Measurements from ENCODE around the gene POLR1E.

POLR1E gene

DNA sequence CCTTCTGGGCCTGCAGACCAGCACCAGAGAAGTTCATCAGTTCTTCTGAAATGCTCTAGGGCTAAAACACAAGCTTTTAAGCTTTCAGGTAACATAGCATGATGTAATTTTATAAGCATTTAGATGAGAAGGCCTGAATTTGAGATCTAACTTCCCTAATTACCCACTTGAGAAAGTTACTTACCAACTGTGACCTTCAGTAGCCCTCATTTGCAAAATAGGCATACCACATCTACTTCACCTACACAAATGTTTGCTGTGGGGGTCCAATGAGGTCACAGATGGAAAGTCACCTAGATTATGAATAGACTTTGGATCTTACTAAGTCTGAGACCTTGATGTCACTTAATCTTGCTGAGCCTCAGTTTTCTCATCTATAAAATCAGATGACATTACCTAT lies 53.9 kb downstream of the POLR1E start:
- no peak overlapping the region for H3K4me3 ChIP-seq (ENCODE audit: low read depth, low read length)
- in situ Hi-C loops (cut with HindIII; ENCODE audit: low sequenced_read_pairs), result no loop called here
- TF ChIP-seq CTCF (IDR thresholded peaks at IDR 0.05; ENCODE audit: low read depth, low read length, missing control alignments), result no peak
- no peak for DNase-seq (ENCODE audit: low read depth)

GRCh38 chr9:37540634-37541033 lies 54.9 kb downstream of the POLR1E start:
- DNase-seq (ENCODE audit: low read depth), result no peak
- no peak for TF ChIP-seq CTCF (IDR thresholded peaks at IDR 0.05; ENCODE audit: low read depth, low read length, missing control alignments)
- in situ Hi-C loops (cut with HindIII; ENCODE audit: low sequenced_read_pairs), result no loop called here
- H3K4me3 ChIP-seq (ENCODE audit: low read depth, low read length), result no peak overlapping the region

DNA sequence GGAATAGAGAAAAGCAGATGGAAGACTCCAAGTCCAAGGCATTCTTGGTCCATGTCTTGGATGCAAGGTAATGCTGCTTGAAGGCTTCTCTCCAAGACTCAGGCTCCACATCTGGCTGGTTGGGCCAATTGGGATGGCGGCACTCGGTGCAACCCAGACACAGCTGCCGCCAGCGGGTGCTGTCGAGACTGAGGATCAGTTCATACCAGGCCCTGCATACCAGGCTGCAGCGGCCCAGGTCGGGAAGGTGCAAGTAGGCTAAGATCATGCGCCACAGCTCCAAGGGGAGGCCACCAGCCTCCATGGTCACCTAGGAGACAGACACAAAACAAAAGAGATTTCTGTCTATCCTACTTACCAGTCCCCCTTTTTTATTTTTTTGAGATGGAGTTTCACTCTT lies 55.7 kb downstream of the POLR1E start:
- in situ Hi-C loops (cut with HindIII; ENCODE audit: low sequenced_read_pairs), result no loop called here
- TF ChIP-seq CTCF (IDR thresholded peaks at IDR 0.05; ENCODE audit: low read depth, low read length, missing control alignments), result no peak

GRCh38 chr9:37542488-37542887 lies 56.7 kb downstream of the POLR1E start:
- H3K4me3 ChIP-seq (ENCODE audit: low read depth, low read length), result no peak overlapping the region
- no peak for TF ChIP-seq CTCF (IDR thresholded peaks at IDR 0.05; ENCODE audit: low read depth, low read length, missing control alignments)
- DNase-seq (ENCODE audit: low read depth), result no peak
- in situ Hi-C loops (cut with HindIII; ENCODE audit: low sequenced_read_pairs), result no loop called here

More for the DNA sequence above, 55.7 kb downstream of the POLR1E start:
- DNase-seq (ENCODE audit: low read depth), result no peak
- no peak overlapping the region for H3K4me3 ChIP-seq (ENCODE audit: low read depth, low read length)

DNA sequence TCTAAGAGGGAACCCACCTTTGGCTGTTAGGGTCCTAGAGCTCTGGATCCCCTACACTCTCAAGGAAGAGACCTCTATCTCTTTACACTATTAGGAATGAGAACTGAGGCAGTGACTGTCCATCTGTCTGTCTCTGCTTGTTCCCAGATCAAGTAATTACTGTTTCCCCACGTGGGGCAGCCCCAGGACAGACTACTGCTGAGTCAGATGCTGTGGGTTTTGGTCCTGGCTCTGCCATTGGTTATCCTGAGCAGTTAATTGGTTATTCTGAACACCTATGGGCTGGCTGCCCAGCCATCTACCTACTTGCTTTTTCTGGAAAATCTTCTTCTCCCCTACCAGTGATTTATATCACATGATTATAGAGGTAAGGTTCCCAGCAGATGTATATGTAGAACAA lies 57.1 kb downstream of the POLR1E start:
- in situ Hi-C loops (cut with HindIII; ENCODE audit: low sequenced_read_pairs), result no loop called here
- no peak for DNase-seq (ENCODE audit: low read depth)
- TF ChIP-seq CTCF (IDR thresholded peaks at IDR 0.05; ENCODE audit: low read depth, low read length, missing control alignments), result no peak
- H3K4me3 ChIP-seq (ENCODE audit: low read depth, low read length), result no peak overlapping the region

GRCh38 chr9:37543468-37543867 lies 57.7 kb downstream of the POLR1E start:
- no peak overlapping the region for H3K4me3 ChIP-seq (ENCODE audit: low read depth, low read length)
- TF ChIP-seq CTCF (IDR thresholded peaks at IDR 0.05; ENCODE audit: low read depth, low read length, missing control alignments), result no peak
- in situ Hi-C loops (cut with HindIII; ENCODE audit: low sequenced_read_pairs), result no loop called here
- no peak for DNase-seq (ENCODE audit: low read depth)

- in situ Hi-C loops (cut with HindIII; ENCODE audit: low sequenced_read_pairs), result no loop called here
- no peak for TF ChIP-seq CTCF (IDR thresholded peaks at IDR 0.05; ENCODE audit: low read depth, low read length, missing control alignments)
- no peak overlapping the region for H3K4me3 ChIP-seq (ENCODE audit: low read depth, low read length)
- no peak for DNase-seq (ENCODE audit: low read depth)
Measured at GRCh38 chr9:37547328-37547878, 61.7 kb downstream of the POLR1E start.
